Upper lobe of left lung (tissue), 6 donors: ENCODE data around the gene CCDC51. TPM values are rescaled to one million over a fixed set of nuclear protein-coding genes. Genes with fewer than 3 reads are reported as not detected.

ENCODE experiments used
- ATAC-seq, 2 donors: fragments of 200-7000 bp; cut with Tn5 transposase; one replicate each; pipeline ENCODE4 v1.9.1; 2022; ENCODE audit warnings: mild to moderate bottlenecking in 2 of 2, moderate library complexity in 2 of 2; ENCODE audit not compliant: low FRiP score in 2 of 2
- DNase-seq, 2 donors: peaks; one replicate each; pipeline ENCODE4 v3.0.0-alpha.2; 2019 to 2020
- H3K27ac ChIP-seq, 4 donors: fragments of 200-600 bp; sonication (generic); one replicate each; pipeline ENCODE4 v1.5.1; 2016 to 2019
- H3K27me3 ChIP-seq, 4 donors: fragments of 200-600 bp; sonication (generic); one replicate each; pipeline ENCODE4 v1.5.1; 2017 to 2019
- H3K36me3 ChIP-seq, 4 donors: fragments of 200-600 bp; sonication (generic); one replicate each; pipeline ENCODE4 v1.5.1; 2016 to 2019
- H3K4me1 ChIP-seq, 4 donors: fragments of 200-600 bp; sonication (generic); one replicate each; pipeline ENCODE4 v1.5.1; 2018 to 2019
- H3K4me3 ChIP-seq, 4 donors: fragments of 200-600 bp; sonication (generic); one replicate each; pipeline ENCODE4 v1.5.1; 2017 to 2019; ENCODE audit warnings: mild to moderate bottlenecking in 2 of 4, moderate library complexity in 1 of 4
- H3K9me3 ChIP-seq, 4 donors: fragments of 200-600 bp; sonication (generic); one replicate each; pipeline ENCODE4 v1.5.1; 2018 to 2019
- EP300 ChIP-seq, 4 donors: sonication (generic); formaldehyde crosslinking; IDR thresholded peaks; one replicate each; pipeline ENCODE4 v1.5.1; 2017; ENCODE audit warnings: antibody characterized with exemption in 4 of 4, control low read depth in 2 of 4
- POLR2A ChIP-seq, 4 donors: fragments of 450-650 bp; IDR thresholded peaks; one replicate each; pipeline ENCODE4 v1.5.1; 2016 to 2017; ENCODE audit warnings: antibody characterized with exemption in 4 of 4, mild to moderate bottlenecking in 2 of 4
- POLR2AphosphoS5 ChIP-seq, 2 donors: sonication (generic); formaldehyde crosslinking; IDR thresholded peaks; one replicate each; pipeline ENCODE4 v1.5.1; 2017; ENCODE audit warnings: antibody characterized with exemption in 2 of 2
- WGBS, 2 donors: methylation state at CpG; one replicate each; pipeline ENCODE4 v1.1.5; 2017 to 2018; 5-methylcytosine and 5-hydroxymethylcytosine counted together
- total RNA-seq, 6 donors: library from RNA; depleted of rRNA in 4 of 6; stranded (reverse); fragments of >200 nt in 4 of 6; gene quantifications; one replicate each; pipeline versions ENCODE4 v1.1.0 to v1.2.1, GENCODE V29; 2016 to 2021
- TF ChIP-seq, protein P1 (sequence below), 6 experiments: fragments of 450-650 bp in 4 of 6; fragments of 200-600 bp in 2 of 6; sonication (generic) in 2 of 6; IDR thresholded peaks; one replicate each; pipeline ENCODE4 v1.5.1; 2016 to 2019; ENCODE audit warnings: antibody characterized with exemption in 6 of 6
- donor health status: DM: no; HTN: no; CAD: no; lungs with moderate emphysema.
- donor health status: DM: no; HTN: yes; CAD: no; lungs with severe emphysema.

The CCDC51 gene
- total RNA-seq, 6 donors from 2014 or later = 6.3 to 18.2 (median 13.2) TPM

DNA sequence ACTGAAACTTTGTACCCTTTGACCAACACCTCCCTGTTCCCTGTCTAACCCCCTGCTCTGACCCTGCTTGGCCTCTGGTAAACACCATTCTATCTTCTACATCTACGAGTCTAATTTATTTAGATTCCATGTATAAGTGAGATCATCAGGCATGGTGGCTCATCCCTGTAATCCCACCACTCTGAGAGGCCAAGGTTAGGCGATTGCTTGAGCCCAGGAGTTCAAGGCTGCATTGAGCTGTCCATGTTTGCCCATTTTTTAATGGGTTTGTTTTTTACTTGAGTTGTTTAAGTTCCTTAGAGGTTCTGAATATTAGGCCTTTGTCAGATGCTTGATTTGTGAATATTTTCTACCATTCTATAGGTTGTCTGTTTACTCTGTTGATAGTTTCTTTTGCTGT lies 51.0 kb downstream of the CCDC51 start:
- TF ChIP-seq POLR2AphosphoS5 (IDR thresholded peaks at IDR 0.05) = no peak
- TF ChIP-seq EP300 (IDR thresholded peaks at IDR 0.05) = no peak
- TF ChIP-seq, protein P1, sequence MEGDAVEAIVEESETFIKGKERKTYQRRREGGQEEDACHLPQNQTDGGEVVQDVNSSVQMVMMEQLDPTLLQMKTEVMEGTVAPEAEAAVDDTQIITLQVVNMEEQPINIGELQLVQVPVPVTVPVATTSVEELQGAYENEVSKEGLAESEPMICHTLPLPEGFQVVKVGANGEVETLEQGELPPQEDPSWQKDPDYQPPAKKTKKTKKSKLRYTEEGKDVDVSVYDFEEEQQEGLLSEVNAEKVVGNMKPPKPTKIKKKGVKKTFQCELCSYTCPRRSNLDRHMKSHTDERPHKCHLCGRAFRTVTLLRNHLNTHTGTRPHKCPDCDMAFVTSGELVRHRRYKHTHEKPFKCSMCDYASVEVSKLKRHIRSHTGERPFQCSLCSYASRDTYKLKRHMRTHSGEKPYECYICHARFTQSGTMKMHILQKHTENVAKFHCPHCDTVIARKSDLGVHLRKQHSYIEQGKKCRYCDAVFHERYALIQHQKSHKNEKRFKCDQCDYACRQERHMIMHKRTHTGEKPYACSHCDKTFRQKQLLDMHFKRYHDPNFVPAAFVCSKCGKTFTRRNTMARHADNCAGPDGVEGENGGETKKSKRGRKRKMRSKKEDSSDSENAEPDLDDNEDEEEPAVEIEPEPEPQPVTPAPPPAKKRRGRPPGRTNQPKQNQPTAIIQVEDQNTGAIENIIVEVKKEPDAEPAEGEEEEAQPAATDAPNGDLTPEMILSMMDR (IDR thresholded peaks at IDR 0.05) = no peak
- TF ChIP-seq POLR2A (IDR thresholded peaks at IDR 0.05) = no peak
- Histone ChIP-seq H3K4me3 (no peak overlapping the region), H3K36me3 (no peaks in the 10 kb centered on the region), H3K9me3 (no peaks in the 10 kb centered on the region), H3K27me3 (no peaks in the 10 kb centered on the region), H3K27ac (no peak overlapping the region), H3K4me1 (no peaks in the 10 kb centered on the region)
- WGBS, 2 donors = 67 to 80% methylated on average over 2 of the region's 2 CpGs
- no peak for DNase-seq
- no peak for ATAC-seq

DNA sequence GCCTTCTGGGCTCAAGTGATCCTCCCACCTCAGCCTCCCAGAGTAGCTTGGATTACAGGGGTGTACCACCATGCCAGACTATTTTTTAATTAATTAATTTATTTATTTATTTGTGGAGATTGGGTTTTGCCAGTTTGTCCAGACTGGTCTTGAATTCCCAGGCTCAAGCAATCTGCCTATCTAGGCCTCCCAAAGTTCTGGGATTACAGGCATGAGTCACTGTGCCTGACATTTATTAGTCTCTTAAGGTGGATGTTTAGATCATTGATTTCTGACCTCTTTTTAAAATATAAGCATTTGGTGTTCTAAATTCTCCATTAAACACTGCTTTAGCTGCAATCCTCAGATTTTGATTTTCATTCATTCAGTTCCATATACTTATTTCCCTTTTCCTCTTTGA lies 52.3 kb downstream of the CCDC51 start:
- H3K4me3 ChIP-seq = no peak overlapping the region
- no peaks in the 10 kb centered on the region for H3K9me3 ChIP-seq
- ATAC-seq = no peak
- no peaks in the 10 kb centered on the region for H3K4me1 ChIP-seq
- no peaks in the 10 kb centered on the region for H3K27me3 ChIP-seq
- TF ChIP-seq POLR2AphosphoS5 (IDR thresholded peaks at IDR 0.05) = no peak
- no peak for TF ChIP-seq POLR2A (IDR thresholded peaks at IDR 0.05)
- no peak overlapping the region for H3K27ac ChIP-seq
- DNase-seq = no peak
- no peaks in the 10 kb centered on the region for H3K36me3 ChIP-seq

Other genes with a start within 250 kb of the CCDC51 start
- 10 to 100 TPM in 1 of 6 donors, 1 to 10 TPM in 3, not detected in 2; 1.6 to 15.4 (median 2.7) TPM for gene CAMP, start 216.6 kb downstream of the CCDC51 start, total RNA-seq
- 10 to 100 TPM; 10.5 to 69.1 (median 21.9) TPM for gene ZNF589, start 199.0 kb downstream of the CCDC51 start, total RNA-seq
- gene NME6, start 138.8 kb downstream of the CCDC51 start, total RNA-seq = 10 to 100 TPM; 26.5 to 37.7 (median 31.4) TPM
- gene SPINK8, start 106.5 kb downstream of the CCDC51 start, total RNA-seq = not detected
- gene FBXW12, start 67.9 kb downstream of the CCDC51 start, total RNA-seq = not detected
- 100 to 1,000 TPM in 4 of 6 donors, 10 to 100 TPM in 2; 91.2 to 588 (median 123) TPM for gene PLXNB1, start 10.0 kb downstream of the CCDC51 start, total RNA-seq
- 100 to 1,000 TPM; 115 to 282 (median 163) TPM for gene TMA7, start 138 bp upstream of the CCDC51 start, total RNA-seq
- 10 to 100 TPM in 1 of 6 donors, 1 to 10 TPM in 5; 5.1 to 10.5 (median 6.5) TPM for gene ATRIP, start 6.6 kb upstream of the CCDC51 start, total RNA-seq
- gene SHISA5, start 64.1 kb upstream of the CCDC51 start, total RNA-seq = 100 to 1,000 TPM in 4 of 6 donors, 10 to 100 TPM in 2; 67.1 to 228 (median 148) TPM
- gene PFKFB4, start 116.7 kb upstream of the CCDC51 start, total RNA-seq = 10 to 100 TPM in 3 of 6 donors, 1 to 10 TPM in 3; 5.9 to 16.8 (median 9.8) TPM
- not detected for gene UCN2, start 123.7 kb upstream of the CCDC51 start, total RNA-seq
- 10 to 100 TPM in 1 of 6 donors, 1 to 10 TPM in 5; 2.7 to 30.4 (median 4.6) TPM for gene COL7A1, start 155.2 kb upstream of the CCDC51 start, total RNA-seq
- gene UQCRC1, start 169.5 kb upstream of the CCDC51 start, total RNA-seq = 100 to 1,000 TPM; 119 to 239 (median 154) TPM
- gene TMEM89, start 181.7 kb upstream of the CCDC51 start, total RNA-seq = under 1 TPM in 1 of 6 donors, not detected in 5; 0.67 TPM
- gene SLC26A6, start 195.3 kb upstream of the CCDC51 start, total RNA-seq = 10 to 100 TPM; 10.5 to 66.0 (median 20.4) TPM
- 10 to 100 TPM in 1 of 6 donors, 1 to 10 TPM in 4, under 1 TPM in 1; 0.76 to 10.5 (median 1.5) TPM for gene CELSR3, start 222.8 kb upstream of the CCDC51 start, total RNA-seq
- gene NCKIPSD, start 245.8 kb upstream of the CCDC51 start, total RNA-seq = 10 to 100 TPM; 17.8 to 55.5 (median 21.8) TPM